ENCODE measurements around the gene GASK1A.

GRCh38 chr3:42994595-42994994 lies 15.5 kb downstream of the GASK1A start:
- TF ChIP-seq PATZ1 (CRISPR knock-in tag; IDR thresholded peaks at IDR 0.05; ENCODE audit: borderline replicate concordance) (no peak), TCF4 (CRISPR knock-in tag; IDR thresholded peaks at IDR 0.05; ENCODE audit: borderline replicate concordance) (no peak), RARB (CRISPR knock-in tag; IDR thresholded peaks at IDR 0.05) (no peak), ZFP3 (CRISPR knock-in tag; IDR thresholded peaks at IDR 0.05) (no peak), PPARA (CRISPR knock-in tag; IDR thresholded peaks at IDR 0.05; ENCODE audit: borderline replicate concordance) (no peak)

Data from SK-N-SH treated with all-trans-retinoic acid at 6 μM for 48 hours (cell line).